ENCODE data around the gene ADGRG3.

- TF ChIP-seq CTCF (IDR thresholded peaks at IDR 0.05; ENCODE audit: poor library complexity), result no peak
- no peak for TF ChIP-seq EZH2 (IDR thresholded peaks at IDR 0.05; ENCODE audit: borderline replicate concordance)
These were observed 58.4 kb downstream of the ADGRG3 start for GRCh38 chr16:57726433-57726947.
